Fibroblast of the aortic adventitia (primary cell): Measurements from ENCODE around the gene SLC41A3. TPM values are rescaled to one million over a fixed set of nuclear protein-coding genes. Genes with fewer than 3 reads are reported as not detected.

ENCODE experiments used
- DNase-seq: peaks from one replicate; pipeline ENCODE4 v3.0.0-alpha.2; 2010; ENCODE audit warnings: low read depth
- H3K4me3 ChIP-seq: 2 replicates; pipeline ENCODE4 v1.5.1; 2011; ENCODE audit warnings: low read depth, mild to moderate bottlenecking, control low read depth, low read length, moderate library complexity
- total RNA-seq: library from RNA; depleted of rRNA; stranded (reverse); fragments of >200 nt; gene quantifications from 2 replicates; pipeline ENCODE4 v1.2.3, GENCODE V29; 2012; ENCODE audit warnings: low replicate concordance
- TF ChIP-seq, protein P1 (sequence below): IDR thresholded peaks from 2 replicates; pipeline ENCODE4 v1.5.1; 2011; ENCODE audit warnings: mild to moderate bottlenecking, low read length, control low read depth, inconsistent platforms; ENCODE audit not compliant: insufficient read depth

SLC41A3 gene
- total RNA-seq, 1 donor: 40.0 TPM

DNA sequence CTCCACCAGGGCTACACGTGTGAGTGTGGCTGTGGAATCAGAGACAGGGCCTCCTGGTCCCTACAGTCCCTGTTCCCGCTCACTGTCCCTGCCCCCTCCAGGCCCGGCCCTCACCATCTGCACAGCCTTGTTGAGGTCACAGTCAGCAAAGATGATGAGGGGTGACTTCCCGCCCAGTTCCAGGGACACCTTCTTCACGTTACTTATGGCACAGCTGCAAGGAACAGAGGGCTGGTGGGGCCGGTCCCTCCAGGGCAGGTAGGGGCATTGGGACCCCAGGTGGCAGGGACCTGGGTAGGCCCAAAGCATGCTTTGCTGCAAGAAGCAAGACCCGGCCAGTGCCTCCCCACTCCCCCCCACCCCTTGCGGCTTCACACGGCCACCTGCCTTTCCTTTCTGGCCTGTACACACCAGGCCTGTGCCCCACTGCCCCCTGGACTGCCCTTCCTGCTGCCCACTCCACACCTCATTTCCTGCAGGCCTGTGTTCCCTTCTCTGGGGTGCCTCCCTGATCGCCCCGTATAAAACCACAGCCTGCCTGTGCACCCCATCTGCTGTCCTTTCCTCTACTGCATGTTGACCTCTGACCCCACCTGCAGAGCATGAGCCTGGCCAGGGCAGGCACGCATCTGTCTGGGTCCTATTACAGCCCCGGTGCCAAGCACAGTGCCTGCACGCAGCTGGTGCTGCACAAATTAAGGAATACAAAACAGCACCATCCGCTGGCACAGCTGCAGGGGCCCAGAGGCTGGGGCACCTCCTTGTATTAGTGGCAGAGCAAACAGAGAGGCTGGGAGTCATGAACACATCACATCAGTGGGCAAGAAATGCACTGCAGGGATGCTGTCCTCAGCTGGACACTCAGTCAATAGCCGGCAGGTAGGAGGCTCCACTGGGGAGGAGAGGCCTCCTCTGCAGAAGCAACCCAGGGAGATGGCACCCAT is 30.8 kb upstream of the SLC41A3 start:
- H3K4me3 ChIP-seq: no peak overlapping the region
- TF ChIP-seq, protein P1, sequence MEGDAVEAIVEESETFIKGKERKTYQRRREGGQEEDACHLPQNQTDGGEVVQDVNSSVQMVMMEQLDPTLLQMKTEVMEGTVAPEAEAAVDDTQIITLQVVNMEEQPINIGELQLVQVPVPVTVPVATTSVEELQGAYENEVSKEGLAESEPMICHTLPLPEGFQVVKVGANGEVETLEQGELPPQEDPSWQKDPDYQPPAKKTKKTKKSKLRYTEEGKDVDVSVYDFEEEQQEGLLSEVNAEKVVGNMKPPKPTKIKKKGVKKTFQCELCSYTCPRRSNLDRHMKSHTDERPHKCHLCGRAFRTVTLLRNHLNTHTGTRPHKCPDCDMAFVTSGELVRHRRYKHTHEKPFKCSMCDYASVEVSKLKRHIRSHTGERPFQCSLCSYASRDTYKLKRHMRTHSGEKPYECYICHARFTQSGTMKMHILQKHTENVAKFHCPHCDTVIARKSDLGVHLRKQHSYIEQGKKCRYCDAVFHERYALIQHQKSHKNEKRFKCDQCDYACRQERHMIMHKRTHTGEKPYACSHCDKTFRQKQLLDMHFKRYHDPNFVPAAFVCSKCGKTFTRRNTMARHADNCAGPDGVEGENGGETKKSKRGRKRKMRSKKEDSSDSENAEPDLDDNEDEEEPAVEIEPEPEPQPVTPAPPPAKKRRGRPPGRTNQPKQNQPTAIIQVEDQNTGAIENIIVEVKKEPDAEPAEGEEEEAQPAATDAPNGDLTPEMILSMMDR: no peak
- no peak for DNase-seq

DNA sequence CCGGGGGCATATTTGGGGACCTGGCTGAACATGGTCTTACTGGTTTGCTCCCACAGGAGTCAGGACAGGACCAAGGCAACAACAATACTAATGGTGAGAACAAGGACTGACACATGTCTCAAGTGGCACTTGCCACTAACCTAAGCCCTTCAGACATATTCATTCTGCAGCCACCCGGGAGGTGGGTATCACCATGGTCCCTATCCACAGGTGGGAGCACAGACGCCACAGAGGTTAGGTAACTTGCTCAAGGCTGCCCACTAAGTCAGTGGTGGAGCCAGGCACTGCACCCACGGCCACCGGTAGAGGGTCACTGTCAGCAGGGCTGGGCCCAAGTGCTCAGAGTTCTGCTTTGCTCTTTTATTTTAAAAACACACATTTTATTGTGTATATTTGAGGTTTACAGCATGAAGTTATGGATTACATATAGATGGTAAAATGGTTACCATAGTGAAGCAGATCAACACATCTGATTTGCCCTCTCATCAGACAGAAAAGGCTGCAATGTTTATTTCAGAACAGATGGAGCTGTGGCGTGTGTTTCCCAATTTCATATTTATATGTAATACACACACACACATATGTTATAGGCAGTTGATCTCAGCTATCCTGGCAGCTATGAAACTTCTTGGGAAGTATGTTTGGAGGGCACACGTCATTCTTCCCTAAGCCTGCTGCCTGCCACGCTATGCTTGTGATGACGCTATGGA is 30.0 kb upstream of the SLC41A3 start:
- TF ChIP-seq, protein P1: peak; percentile 44
- no peak overlapping the region for H3K4me3 ChIP-seq
- no peak for DNase-seq

DNA sequence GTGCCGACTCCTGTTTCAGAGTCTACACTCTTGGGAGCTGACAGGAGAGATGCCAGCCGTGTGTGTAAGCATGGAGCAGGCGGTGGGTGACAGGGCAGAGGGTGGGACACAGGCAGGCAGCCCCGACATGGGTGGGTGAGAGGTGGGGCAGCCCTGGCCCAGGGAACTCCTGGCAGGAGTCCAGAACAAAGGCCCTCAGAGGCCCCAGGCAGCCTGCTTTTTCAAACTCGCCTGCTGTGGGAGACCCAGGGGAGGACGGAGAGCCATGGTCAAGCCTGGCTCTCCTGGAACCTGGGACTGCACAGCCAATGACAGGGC is 29.3 kb upstream of the SLC41A3 start:
- DNase-seq: no peak
- TF ChIP-seq, protein P1: no peak
- H3K4me3 ChIP-seq: no peak overlapping the region

DNA sequence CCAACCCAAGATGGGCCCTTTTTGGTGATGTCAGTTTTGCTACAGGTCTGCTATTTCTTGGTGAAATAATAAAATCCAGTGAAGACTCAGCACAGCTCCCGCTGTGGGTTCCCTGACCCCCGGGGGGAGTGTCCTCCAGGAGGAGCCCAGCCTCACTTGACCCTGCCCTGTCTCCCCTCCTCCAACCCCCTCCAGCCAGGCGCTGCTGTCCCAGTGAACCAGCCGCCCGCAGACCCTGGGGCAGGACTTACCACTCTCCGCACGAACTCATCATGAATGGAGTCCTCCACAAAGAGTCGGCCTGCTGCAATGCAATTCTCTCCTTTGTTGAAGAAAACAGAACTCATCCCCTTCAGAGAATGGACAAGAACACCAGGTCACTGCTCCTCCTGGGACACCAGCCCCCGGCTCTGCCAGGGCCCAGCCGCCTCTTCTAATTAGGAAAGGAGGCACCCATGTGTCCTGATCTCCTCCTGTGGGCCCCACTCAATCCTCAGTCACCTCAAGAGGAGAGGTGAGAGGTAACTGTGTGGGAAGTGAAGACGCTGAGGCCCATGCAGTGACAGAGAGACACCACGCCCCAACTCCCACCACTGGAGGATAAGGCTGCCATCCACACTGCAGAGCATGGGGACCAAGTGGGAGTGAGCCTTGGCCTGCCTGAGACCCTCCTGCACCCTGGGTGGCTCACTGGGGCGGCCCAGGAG is 28.8 kb upstream of the SLC41A3 start:
- TF ChIP-seq, protein P1: no peak
- H3K4me3 ChIP-seq: no peak overlapping the region
- no peak for DNase-seq

DNA sequence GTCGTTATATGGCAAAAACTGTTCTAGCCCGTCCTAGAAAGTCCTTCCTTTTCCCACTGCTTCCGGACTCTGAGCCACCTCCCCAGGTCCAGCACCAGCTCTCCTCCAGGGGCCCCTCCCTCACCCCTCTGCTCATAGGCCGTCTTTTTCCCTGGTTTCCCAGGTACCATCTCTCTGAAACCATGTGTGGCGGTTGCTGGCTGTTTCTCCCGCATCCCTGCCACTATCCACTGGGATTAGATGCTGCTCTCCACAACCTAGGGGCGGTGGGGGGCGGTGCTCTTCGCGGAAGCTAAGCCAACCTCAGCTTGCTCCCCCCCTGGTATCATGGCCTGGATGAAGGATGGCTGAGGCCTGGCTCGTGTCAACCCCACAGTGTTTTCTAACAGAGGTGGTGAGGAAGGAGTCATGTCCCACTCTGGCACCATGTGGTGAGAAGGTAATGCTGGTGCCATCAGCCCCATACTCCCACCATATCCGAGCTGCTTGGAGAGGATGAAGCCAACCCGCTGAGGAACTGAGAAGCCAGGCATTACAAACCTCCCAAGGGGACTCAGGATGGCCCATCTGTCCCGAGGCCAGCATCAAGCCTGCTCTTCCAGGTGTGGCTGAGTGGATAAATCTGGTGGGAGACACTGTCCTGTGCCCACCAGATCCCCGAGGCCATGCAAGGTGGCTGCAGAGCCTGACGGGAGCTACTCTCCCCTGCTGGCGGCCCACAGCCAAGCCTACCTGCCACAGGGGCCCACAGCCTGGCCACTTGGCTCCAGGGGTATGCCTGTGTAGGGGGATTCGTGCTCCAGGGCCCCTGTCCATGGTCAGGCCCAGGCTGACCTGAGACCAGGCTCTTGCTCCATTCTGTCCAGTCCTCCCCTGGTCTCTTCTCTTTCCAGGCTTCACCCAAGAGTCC is 27.9 kb upstream of the SLC41A3 start:
- TF ChIP-seq, protein P1: no peak
- DNase-seq: no peak
- H3K4me3 ChIP-seq: no peak overlapping the region

DNA sequence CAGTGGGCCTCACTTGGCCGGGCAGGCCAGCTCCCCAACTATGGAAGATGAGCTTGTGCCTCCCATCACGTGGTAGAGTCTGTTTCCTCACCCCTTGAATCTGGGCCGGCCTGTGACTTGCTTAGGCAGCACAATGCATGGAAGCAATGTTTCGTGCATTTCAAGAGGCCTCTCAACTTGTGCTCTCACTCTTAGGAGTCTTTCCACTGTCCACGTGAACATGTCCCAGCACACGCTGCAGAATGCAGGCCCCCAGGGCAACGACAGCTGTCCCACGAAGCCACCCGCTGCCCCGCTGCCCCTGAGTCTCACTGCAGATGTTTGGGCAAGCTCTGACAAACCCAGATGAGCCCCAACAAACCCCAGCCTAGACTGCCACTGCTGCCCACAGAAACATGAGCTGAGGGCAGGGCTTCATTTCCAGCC is 27.2 kb upstream of the SLC41A3 start:
- DNase-seq: no peak
- H3K4me3 ChIP-seq: no peak overlapping the region
- TF ChIP-seq, protein P1: no peak
